ENCODE results near the gene RPL12.

DNA sequence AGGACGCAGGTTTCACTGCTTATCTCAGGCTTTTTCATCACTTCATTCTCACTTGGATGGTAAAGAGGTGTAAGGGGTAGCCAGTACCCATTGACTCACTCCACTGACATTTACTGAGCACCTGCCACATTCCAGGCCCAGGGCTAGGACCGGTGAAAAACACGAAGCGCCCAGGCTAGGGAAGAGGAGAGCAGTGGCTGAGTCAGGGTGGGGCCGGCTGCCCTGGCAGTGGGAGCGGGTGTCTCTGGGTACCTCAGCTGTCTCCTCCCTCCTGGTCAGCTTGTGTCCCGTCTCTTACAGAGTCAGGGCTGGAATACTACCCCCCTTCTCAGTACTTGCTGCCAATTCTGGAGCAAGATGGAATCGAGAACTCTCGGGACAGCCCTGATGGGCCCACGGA lies 22.3 kb upstream of the RPL12 start:
- TF ChIP-seq, protein P1, sequence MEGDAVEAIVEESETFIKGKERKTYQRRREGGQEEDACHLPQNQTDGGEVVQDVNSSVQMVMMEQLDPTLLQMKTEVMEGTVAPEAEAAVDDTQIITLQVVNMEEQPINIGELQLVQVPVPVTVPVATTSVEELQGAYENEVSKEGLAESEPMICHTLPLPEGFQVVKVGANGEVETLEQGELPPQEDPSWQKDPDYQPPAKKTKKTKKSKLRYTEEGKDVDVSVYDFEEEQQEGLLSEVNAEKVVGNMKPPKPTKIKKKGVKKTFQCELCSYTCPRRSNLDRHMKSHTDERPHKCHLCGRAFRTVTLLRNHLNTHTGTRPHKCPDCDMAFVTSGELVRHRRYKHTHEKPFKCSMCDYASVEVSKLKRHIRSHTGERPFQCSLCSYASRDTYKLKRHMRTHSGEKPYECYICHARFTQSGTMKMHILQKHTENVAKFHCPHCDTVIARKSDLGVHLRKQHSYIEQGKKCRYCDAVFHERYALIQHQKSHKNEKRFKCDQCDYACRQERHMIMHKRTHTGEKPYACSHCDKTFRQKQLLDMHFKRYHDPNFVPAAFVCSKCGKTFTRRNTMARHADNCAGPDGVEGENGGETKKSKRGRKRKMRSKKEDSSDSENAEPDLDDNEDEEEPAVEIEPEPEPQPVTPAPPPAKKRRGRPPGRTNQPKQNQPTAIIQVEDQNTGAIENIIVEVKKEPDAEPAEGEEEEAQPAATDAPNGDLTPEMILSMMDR (IDR thresholded peaks at IDR 0.05), result no peak
- TF ChIP-seq POLR2A (IDR thresholded peaks at IDR 0.05), result no peak

Data from lower leg skin (tissue), 3 donors.